ENCODE results near the gene TIGD7.

- TF ChIP-seq HOXA7 (CRISPR knock-in tag; IDR thresholded peaks at IDR 0.05) (no peak), ZHX1 (CRISPR knock-in tag; IDR thresholded peaks at IDR 0.05; ENCODE audit: low read depth) (no peak), ESRRA (CRISPR knock-in tag; IDR thresholded peaks at IDR 0.05; ENCODE audit: low read depth) (no peak), EP300 (IDR thresholded peaks at IDR 0.05; ENCODE audit: low read depth in 2 of 2, low read length in 2 of 2) (no peak), EP300 (CRISPR knock-in tag; IDR thresholded peaks at IDR 0.05; ENCODE audit: borderline replicate concordance) (no peak), ZNF362 (CRISPR knock-in tag; IDR thresholded peaks at IDR 0.05; ENCODE audit: borderline replicate concordance) (no peak), ZNF562 (CRISPR knock-in tag; IDR thresholded peaks at IDR 0.05; ENCODE audit: borderline replicate concordance) (no peak), POLR2A (IDR thresholded peaks at IDR 0.05; ENCODE audit: insufficient read depth in 1 of 2, low read depth in 2 of 2, low read length in 2 of 2) (no peak), EZH2 (conservative IDR thresholded peaks at IDR 0.05; ENCODE audit: low read depth, low read length) (no peak)
Measured at GRCh38 chr16:3283543-3284447, 21.4 kb downstream of the TIGD7 start.

All from HepG2 (cell line).